K562 (cell line): Measurements from ENCODE around the gene ELMO1. TPM values are rescaled to one million over a fixed set of nuclear protein-coding genes. Genes with fewer than 3 reads are reported as not detected.
A peak's percentile ranks its signal among the peaks of the same experiment; 100 is the strongest.

Experiments
- ATAC-seq: fragments of 200-7000 bp; cut with Tn5 transposase; 3 replicates; pipeline ENCODE4 v1.9.1; 2020; ENCODE audit warnings: moderate library complexity
- BruUV-seq: library from RNA; stranded (reverse); fragments of 400-500 nt; replicated peaks from 2 replicates; lab custom pipeline; 2021; lab: Mats Ljungman, UMichigan
- CTCF ChIA-PET: fragments of 300-600 bp; formaldehyde crosslinking; extraction: SDS; loops from one replicate; lab custom pipeline; 2021; ENCODE audit warnings: low intra/inter-chr PET ratio; lab: Yijun Ruan, JAX
- POLR2A ChIA-PET: fragments of 300-600, 350-650 bp; sonication (Branson Sonifier 250); formaldehyde crosslinking; extraction: SDS; loops from one replicate; lab custom pipeline; 2021; ENCODE audit warnings: antibody characterized with exemption, inconsistent platforms; lab: Yijun Ruan, JAX
- DNase-seq, 4 experiments: peaks; one replicate each; pipeline versions ENCODE4 v3.0.0 to v3.0.0-alpha.2; 2011 to 2018; ENCODE audit warnings: low spot score in 3 of 4, mixed read lengths in 3 of 4; ENCODE audit errors: extremely low read depth in 1 of 4
- FAIRE-seq: peaks from 2 replicates; lab custom pipeline; 2011; peaks lifted over from hg19 to GRCh38; lab: Jason Lieb, UNC
- H2AFZ ChIP-seq: 2 replicates; pipeline ENCODE4 v1.6.0; 2011; ENCODE audit warnings: low read depth, low read length, control low read depth, inconsistent platforms
- H3K27ac ChIP-seq: fragments of 200-600 bp; 3 replicates; pipeline ENCODE4 v1.8.0; 2011; ENCODE audit warnings: low read depth, mild to moderate bottlenecking, control low read depth, inconsistent platforms, low read length, moderate library complexity, mixed read lengths; ENCODE audit errors: extremely low read depth
- H3K27me3 ChIP-seq, 2 experiments: fragments of 300-600 bp in 1 of 2; 2 replicates in 1 of 2; 3 replicates in 1 of 2; pipeline versions ENCODE4 v1.6.0 to v1.8.0; 2011; ENCODE audit warnings: inconsistent platforms in 2 of 2, low read length in 2 of 2, mild to moderate bottlenecking in 1 of 2, mixed read lengths in 1 of 2, moderate library complexity in 1 of 2; ENCODE audit not compliant: control insufficient read depth in 2 of 2, insufficient read depth in 2 of 2
- H3K36me3 ChIP-seq: fragments of 300-600 bp; 3 replicates; pipeline ENCODE4 v1.8.0; 2011; ENCODE audit warnings: mild to moderate bottlenecking, low read length, inconsistent platforms; ENCODE audit not compliant: control insufficient read depth, insufficient read depth
- H3K4me1 ChIP-seq, 2 experiments: fragments of 200-600 bp in 1 of 2; replicated peaks in 1 of 2; 2 replicates in 1 of 2; 3 replicates in 1 of 2; pipeline versions ENCODE4 v1.5.1 to v1.8.0; 2011; ENCODE audit warnings: inconsistent platforms in 2 of 2, low read length in 2 of 2, mild to moderate bottlenecking in 1 of 2, mixed read lengths in 1 of 2, moderate library complexity in 1 of 2; ENCODE audit not compliant: control insufficient read depth in 2 of 2, insufficient read depth in 2 of 2
- H3K4me2 ChIP-seq: 2 replicates; pipeline ENCODE4 v1.6.1; 2011; ENCODE audit warnings: low read length, control low read depth, inconsistent platforms, mixed read lengths; ENCODE audit not compliant: insufficient read depth
- H3K4me3 ChIP-seq: fragments of 200-600 bp; sonication (generic), shearing (Covaris generic); 2 replicates; pipeline ENCODE4 v1.5.1; 2016; ENCODE audit warnings: control low read depth, inconsistent platforms
- H3K79me2 ChIP-seq: fragments of 200-600 bp; 3 replicates; pipeline ENCODE4 v1.8.0; 2011; ENCODE audit warnings: low read length, inconsistent platforms; ENCODE audit not compliant: control insufficient read depth, insufficient read depth
- H3K9ac ChIP-seq, 2 experiments: 2 replicates each; pipeline versions ENCODE4 v1.6.0 to v1.6.1; 2011; ENCODE audit warnings: low read depth in 2 of 2, low read length in 2 of 2, control low read depth in 1 of 2, inconsistent platforms in 1 of 2, mild to moderate bottlenecking in 1 of 2, mixed read lengths in 1 of 2; ENCODE audit not compliant: insufficient read depth in 1 of 2
- H3K9me1 ChIP-seq: one replicate; pipeline ENCODE4 v1.6.0; 2011; ENCODE audit warnings: inconsistent platforms, mild to moderate bottlenecking, low read length, moderate library complexity; ENCODE audit not compliant: control insufficient read depth, insufficient read depth
- H3K9me3 ChIP-seq: replicated peaks from 2 replicates; pipeline ENCODE4 v1.5.1; 2011; ENCODE audit warnings: low read depth, low read length, inconsistent platforms; ENCODE audit not compliant: control insufficient read depth, insufficient read depth
- H4K20me1 ChIP-seq: replicated peaks from 2 replicates; pipeline ENCODE4 v1.6.1; 2011; ENCODE audit warnings: low read length, inconsistent platforms, mixed read lengths; ENCODE audit not compliant: control insufficient read depth, insufficient read depth
- HNRNPK ChIP-seq: fragments of 200-400 bp; formaldehyde crosslinking; IDR thresholded peaks from one replicate; pipeline ENCODE4 v1.6.1; 2018; ENCODE audit warnings: mild to moderate bottlenecking, low read depth, low read length; ENCODE audit not compliant: poor library complexity, severe bottlenecking
- PCBP1 ChIP-seq: fragments of 200-400 bp; formaldehyde crosslinking; IDR thresholded peaks from 2 replicates; pipeline ENCODE4 v1.6.1; 2018; ENCODE audit warnings: mild to moderate bottlenecking, low read depth, low read length; ENCODE audit not compliant: poor library complexity, severe bottlenecking
- PCBP2 ChIP-seq: fragments of 200-400 bp; formaldehyde crosslinking; IDR thresholded peaks from 2 replicates; pipeline ENCODE4 v1.6.1; 2018; ENCODE audit warnings: low read length, low read depth, mild to moderate bottlenecking, moderate library complexity; ENCODE audit not compliant: poor library complexity, severe bottlenecking
- SAP30 ChIP-seq: fragments of 200-600 bp; sonication (generic); IDR thresholded peaks from 2 replicates; pipeline ENCODE4 v1.6.1; 2012; ENCODE audit warnings: borderline replicate concordance, low read depth, mild to moderate bottlenecking, moderate library complexity, low read length, control low read depth, inconsistent platforms; ENCODE audit not compliant: insufficient read depth, poor library complexity, severe bottlenecking
- SIN3A ChIP-seq, 2 experiments: fragments of 150-350 bp in 1 of 2; IDR thresholded peaks; 2 replicates each; pipeline ENCODE4 v1.6.1; 2011 to 2016; ENCODE audit warnings: borderline replicate concordance in 2 of 2, low read depth in 2 of 2, low read length in 2 of 2, mild to moderate bottlenecking in 2 of 2, moderate library complexity in 2 of 2; ENCODE audit not compliant: control insufficient read depth in 1 of 2
- STAT5A ChIP-seq: IDR thresholded peaks from 2 replicates; pipeline ENCODE4 v1.6.1; 2012; ENCODE audit warnings: low read length, inconsistent platforms, borderline replicate concordance
- XRCC4 ChIP-seq: IDR thresholded peaks from one replicate; pipeline ENCODE4 v1.6.1; 2011; ENCODE audit not compliant: insufficient read depth, insufficient read length; ENCODE audit errors: extremely low read depth
- ZNF354B ChIP-seq: fragments of 250-450 bp; sonication (Bioruptor Pico); IDR thresholded peaks from 2 replicates; pipeline ENCODE4 v1.4.0; 2020
- WGBS: fragments of 100-300 bp; shearing (Covaris generic); methylation state at CpG from one replicate; pipeline ENCODE4 v1.1.6; 2016; ENCODE audit warnings: low coverage, mixed read lengths; ENCODE audit not compliant: insufficient coverage; ENCODE audit errors: missing lambda C conversion rate; 5-methylcytosine and 5-hydroxymethylcytosine counted together
- in situ Hi-C: fragments of 300-500 bp; cut with MboI; formaldehyde crosslinking; loops from 4 replicates; pipeline ENCODE4 v1.15.0; 2018; ENCODE audit warnings: inconsistent platforms, mixed read lengths
- intact Hi-C: fragments of 100-400 bp; cut with micrococcal nuclease; formaldehyde crosslinking; loops from 2 replicates; pipeline ENCODE4 v1.14.2; 2022
- polyA plus RNA-seq, 8 experiments: library from polyadenylated mRNA; depleted of rRNA in 4 of 8; stranded (reverse) in 5 of 8; unstranded in 3 of 8; fragments of >200 nt; fragmentation: Nextera tagmentation in 2 of 8; fragmentation: Illumina TruSeq in 1 of 8; extraction: Ambion mirVana in 2 of 8; extraction: Trizol in 1 of 8; gene quantifications; 2 replicates each; pipeline versions ENCODE4 v1.2.1 to v1.2.3, GENCODE V29; 2011 to 2014; ENCODE audit warnings: inconsistent platforms in 1 of 8, missing spikeins in 1 of 8
- total RNA-seq, 7 experiments: library from RNA; depleted of rRNA in 6 of 7; stranded (reverse); fragments of >200 nt in 6 of 7; fragmentation: Illumina TruSeq in 2 of 7; extraction: Trizol in 2 of 7; gene quantifications; 2 replicates each; pipeline versions ENCODE4 v1.2.1 to v1.2.3, GENCODE V29; 2011 to 2021; ENCODE audit warnings: low replicate concordance in 1 of 7
- TF ChIP-seq, protein P1 (sequence below): sonication (generic); formaldehyde crosslinking; IDR thresholded peaks from 2 replicates; pipeline ENCODE4 v1.8.1; 2023; ENCODE audit warnings: missing genetic modification reagents, mild to moderate bottlenecking, borderline replicate concordance

The ELMO1 gene
- total and polyA plus RNA-seq, 9 of the 15 experiments (the other 6 are each of a cell fraction or from before 2014, with no cell fraction given), result 0.36 to 7.2 (median 3.6) TPM

DNA sequence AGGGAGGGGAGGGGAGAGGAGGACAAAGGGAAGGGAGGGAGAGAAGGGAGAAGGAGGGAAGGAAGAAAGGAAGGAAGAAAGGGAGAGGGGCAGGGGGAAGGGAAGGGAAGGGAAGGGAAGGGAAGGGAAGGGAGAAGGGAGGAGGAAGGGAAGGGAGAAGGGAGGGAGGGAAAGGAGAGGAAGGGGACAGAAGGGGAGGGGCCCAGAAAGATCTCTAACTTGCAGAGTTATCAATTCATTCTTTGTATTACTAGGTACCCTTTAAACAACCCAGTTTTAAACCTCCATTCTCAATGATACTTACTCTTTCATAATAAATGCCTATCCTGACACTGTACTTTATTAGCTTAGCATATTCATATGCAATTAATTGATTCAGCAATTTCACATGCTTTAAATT is 192.0 kb downstream of the ELMO1 start:
- Histone ChIP-seq H4K20me1 (no peaks in the 10 kb centered on the region), H3K79me2 (no peaks in the 10 kb centered on the region), H3K4me1 (no peaks in the 10 kb centered on the region), H3K27me3 (no peaks in the 10 kb centered on the region; a peak in 1 of 5 replicates), H3K36me3 (no peaks in the 10 kb centered on the region), H2AFZ (no peak overlapping the region), H3K9me1 (no peaks in the 10 kb centered on the region), H3K27ac (no peak overlapping the region), H3K9me3 (no peaks in the 10 kb centered on the region), H3K9ac (no peak overlapping the region)
- FAIRE-seq, result no peak
- DNase-seq, result no peak
- no TSS peak for BruUV-seq
- intact Hi-C loops (no loop called here), in situ Hi-C loops (no loop called here)
- ChIA-PET POLR2A (interaction anchor here (0.9 kb wide), 1 partner anchor 11 kb away, joined by 3 read pairs; no protein-coding TSS in a partner anchor), CTCF (no interaction called here)
- ATAC-seq, result no peak
- no peak for TF ChIP-seq SIN3A (IDR thresholded peaks at IDR 0.05; ENCODE audit: borderline replicate concordance in 2 of 2, control insufficient read depth in 1 of 2, low read depth in 2 of 2, low read length in 2 of 2)
- TF ChIP-seq HNRNPK, result peak; percentile 82
- peak; percentile 74 for TF ChIP-seq PCBP2
- peak; percentile 46 for TF ChIP-seq PCBP1
- TF ChIP-seq, all 486 proteins: peak for 3
- H3K4me3 ChIP-seq, result no peak overlapping the region
- no peak overlapping the region for H3K4me2 ChIP-seq

DNA sequence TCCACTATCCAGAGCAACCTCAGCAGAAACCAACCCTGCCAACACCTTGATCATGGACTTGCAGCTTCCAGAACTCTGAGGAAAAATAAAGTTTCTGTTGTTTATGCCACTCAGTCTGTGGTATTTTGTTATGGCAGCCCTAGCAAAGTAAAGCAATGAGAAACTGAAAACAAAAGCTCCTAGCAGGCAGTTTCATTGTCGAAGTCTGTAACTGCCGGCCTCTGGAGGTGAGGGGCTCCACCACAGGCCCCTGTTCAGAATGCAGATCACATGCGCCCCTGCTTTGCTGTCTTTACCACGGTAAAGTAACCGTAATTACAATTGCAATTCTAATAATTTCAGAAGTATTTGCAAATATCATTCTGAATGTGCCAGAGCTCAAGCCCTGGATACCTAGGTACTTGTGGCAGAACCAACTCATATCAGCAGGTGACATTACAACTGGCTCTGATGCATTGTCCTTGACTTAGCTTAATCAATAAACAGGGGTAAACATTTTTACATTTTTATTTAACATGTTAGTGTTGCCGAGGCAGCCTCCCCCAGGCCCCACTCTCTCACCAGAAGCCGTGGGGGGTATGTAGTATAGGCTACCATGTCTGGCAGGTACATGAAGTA is 193.2 kb downstream of the ELMO1 start:
- ChIA-PET POLR2A (no interaction called here), CTCF (no interaction called here)
- Histone ChIP-seq H2AFZ (no peak overlapping the region), H3K9me1 (no peaks in the 10 kb centered on the region), H3K36me3 (no peaks in the 10 kb centered on the region), H3K27ac (no peak overlapping the region), H3K79me2 (no peaks in the 10 kb centered on the region), H3K9ac (no peak overlapping the region), H3K27me3 (no peaks in the 10 kb centered on the region; a peak in 1 of 5 replicates), H3K4me2 (no peak overlapping the region), H3K9me3 (no peaks in the 10 kb centered on the region), H3K4me3 (no peak overlapping the region), H4K20me1 (no peaks in the 10 kb centered on the region), H3K4me1 (no peaks in the 10 kb centered on the region)
- intact Hi-C loops (no loop called here), in situ Hi-C loops (no loop called here)
- 9% methylated on average over 7 of the region's 7 CpGs for WGBS
- no TSS peak for BruUV-seq
- FAIRE-seq (no peak), ATAC-seq (no peak), DNase-seq (no peak)
- TF ChIP-seq SAP30 (no peak), XRCC4 (no peak), ZNF354B (CRISPR knock-in tag) (no peak), STAT5A (no peak)
- TF ChIP-seq, protein P1, sequence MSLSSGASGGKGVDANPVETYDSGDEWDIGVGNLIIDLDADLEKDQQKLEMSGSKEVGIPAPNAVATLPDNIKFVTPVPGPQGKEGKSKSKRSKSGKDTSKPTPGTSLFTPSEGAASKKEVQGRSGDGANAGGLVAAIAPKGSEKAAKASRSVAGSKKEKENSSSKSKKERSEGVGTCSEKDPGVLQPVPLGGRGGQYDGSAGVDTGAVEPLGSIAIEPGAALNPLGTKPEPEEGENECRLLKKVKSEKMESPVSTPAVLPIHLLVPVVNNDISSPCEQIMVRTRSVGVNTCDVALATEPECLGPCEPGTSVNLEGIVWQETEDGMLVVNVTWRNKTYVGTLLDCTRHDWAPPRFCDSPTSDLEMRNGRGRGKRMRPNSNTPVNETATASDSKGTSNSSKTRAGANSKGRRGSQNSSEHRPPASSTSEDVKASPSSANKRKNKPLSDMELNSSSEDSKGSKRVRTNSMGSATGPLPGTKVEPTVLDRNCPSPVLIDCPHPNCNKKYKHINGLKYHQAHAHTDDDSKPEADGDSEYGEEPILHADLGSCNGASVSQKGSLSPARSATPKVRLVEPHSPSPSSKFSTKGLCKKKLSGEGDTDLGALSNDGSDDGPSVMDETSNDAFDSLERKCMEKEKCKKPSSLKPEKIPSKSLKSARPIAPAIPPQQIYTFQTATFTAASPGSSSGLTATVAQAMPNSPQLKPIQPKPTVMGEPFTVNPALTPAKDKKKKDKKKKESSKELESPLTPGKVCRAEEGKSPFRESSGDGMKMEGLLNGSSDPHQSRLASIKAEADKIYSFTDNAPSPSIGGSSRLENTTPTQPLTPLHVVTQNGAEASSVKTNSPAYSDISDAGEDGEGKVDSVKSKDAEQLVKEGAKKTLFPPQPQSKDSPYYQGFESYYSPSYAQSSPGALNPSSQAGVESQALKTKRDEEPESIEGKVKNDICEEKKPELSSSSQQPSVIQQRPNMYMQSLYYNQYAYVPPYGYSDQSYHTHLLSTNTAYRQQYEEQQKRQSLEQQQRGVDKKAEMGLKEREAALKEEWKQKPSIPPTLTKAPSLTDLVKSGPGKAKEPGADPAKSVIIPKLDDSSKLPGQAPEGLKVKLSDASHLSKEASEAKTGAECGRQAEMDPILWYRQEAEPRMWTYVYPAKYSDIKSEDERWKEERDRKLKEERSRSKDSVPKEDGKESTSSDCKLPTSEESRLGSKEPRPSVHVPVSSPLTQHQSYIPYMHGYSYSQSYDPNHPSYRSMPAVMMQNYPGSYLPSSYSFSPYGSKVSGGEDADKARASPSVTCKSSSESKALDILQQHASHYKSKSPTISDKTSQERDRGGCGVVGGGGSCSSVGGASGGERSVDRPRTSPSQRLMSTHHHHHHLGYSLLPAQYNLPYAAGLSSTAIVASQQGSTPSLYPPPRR, result no peak
